Erythroblast (primary cell): Measurements from ENCODE around the gene AP2A1.

Experiments used
- GATA1 ChIP-seq: IDR thresholded peaks from 2 replicates; pipeline ENCODE4 v1.6.1; 2011; ENCODE audit warnings: low read depth, mild to moderate bottlenecking, control low read depth, low read length, moderate library complexity
- POLR2A ChIP-seq: IDR thresholded peaks from 2 replicates; pipeline ENCODE4 v1.6.1; 2011; ENCODE audit warnings: mild to moderate bottlenecking, low read length

DNA sequence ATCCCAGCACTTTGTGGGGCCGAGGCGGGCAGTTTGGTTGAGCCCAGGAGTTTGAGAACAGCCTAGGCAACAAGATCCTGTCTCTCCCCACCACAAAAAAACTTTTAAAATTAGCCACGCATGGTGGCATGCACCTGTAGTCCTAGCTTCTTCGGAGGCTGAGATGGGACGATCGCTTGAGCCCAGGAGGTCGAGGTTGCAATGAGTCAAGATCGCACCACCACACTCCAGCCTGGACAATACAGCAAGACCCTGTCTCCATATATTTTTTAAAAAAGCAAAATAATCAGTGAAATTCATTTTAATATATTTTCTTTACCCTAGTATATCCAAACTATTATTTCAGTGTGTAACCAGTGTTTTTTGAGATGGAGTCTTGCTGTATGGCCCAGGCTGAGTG is 8.2 kb downstream of the AP2A1 start:
- no peak for TF ChIP-seq POLR2A
- no peak for TF ChIP-seq GATA1
